ENCODE data around the gene EXOC6B.

Gene EXOC6B

GRCh38 chr2:72198532-72199241 is 627.1 kb downstream of the EXOC6B start:
- DNase-seq = no peak

- no peak for DNase-seq
Observed at GRCh38 chr2:72193723-72194122, 632.1 kb downstream of the EXOC6B start.

DNA sequence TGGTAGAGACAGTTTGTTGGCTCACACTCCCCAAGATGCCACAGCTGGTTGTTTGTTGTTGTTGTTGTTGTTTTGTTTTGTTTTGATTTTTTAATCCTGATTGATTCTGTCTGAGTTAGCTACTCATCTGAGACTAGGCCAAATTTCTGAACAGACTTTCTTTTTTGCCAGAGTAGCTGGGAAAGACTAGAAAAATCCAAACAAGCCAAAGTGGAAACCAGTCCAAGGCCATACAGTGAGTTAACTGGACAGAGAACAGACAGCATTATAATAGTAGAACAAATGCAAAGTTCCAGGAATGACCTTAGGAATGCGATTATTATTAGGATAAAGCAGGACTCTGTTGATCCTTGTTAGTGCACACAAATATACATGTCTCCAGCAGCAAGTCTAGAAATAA is 634.4 kb downstream of the EXOC6B start:
- DNase-seq = no peak

GRCh38 chr2:72185206-72185605 is 640.6 kb downstream of the EXOC6B start:
- DNase-seq = no peak

- no peak for DNase-seq
Observed at GRCh38 chr2:72183466-72183865, 642.4 kb downstream of the EXOC6B start.

GRCh38 chr2:72183016-72183415 is 642.8 kb downstream of the EXOC6B start:
- DNase-seq = no peak

DNA sequence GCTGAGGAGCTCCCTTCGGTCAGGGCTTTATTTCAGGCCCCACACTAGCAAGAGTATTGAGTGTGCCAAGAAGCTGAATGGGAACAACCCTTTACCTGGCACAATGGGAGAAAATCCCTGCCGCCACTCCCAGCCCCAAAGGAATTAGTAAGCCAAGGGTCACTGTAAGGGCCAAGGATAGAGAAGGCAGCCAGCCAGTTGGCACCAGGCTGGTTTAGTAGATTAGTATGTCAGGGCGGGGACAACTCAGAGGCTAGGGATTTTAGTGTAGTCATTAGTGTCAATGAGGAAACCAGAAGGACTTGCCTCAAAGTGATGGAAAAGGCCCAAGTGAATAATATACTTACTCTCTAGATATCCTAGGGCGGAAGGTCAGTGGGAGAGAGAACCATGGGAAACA is 643.3 kb downstream of the EXOC6B start:
- no peak for DNase-seq

DNA sequence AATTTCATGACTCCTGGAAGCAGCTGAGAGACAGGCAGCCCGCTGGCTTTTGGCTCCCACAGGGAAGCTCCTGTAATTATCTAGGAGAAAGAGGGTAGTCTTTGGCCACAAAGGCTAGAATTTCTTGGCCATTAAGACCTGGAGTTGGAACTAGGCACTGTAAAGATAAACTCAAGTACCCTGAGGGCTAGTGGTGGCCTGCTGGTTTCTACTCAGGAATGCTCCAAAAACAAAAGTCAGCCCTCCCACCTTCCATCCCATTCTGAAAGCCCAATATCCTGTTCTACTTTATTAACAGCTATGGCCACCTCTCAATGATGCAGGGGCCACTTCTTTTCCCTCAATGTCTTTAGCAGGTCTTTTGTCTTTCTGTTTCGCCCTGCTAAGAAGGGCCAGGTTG is 644.2 kb downstream of the EXOC6B start:
- DNase-seq = no peak

GRCh38 chr2:72180351-72180750 is 645.5 kb downstream of the EXOC6B start:
- DNase-seq = no peak

- DNase-seq = no peak
Observed at GRCh38 chr2:72178551-72178950, 647.3 kb downstream of the EXOC6B start.

- DNase-seq = no peak
Observed at GRCh38 chr2:72176281-72176680, 649.6 kb downstream of the EXOC6B start.

- no peak for DNase-seq
Observed at GRCh38 chr2:72175636-72176035, 650.2 kb downstream of the EXOC6B start.

DNA sequence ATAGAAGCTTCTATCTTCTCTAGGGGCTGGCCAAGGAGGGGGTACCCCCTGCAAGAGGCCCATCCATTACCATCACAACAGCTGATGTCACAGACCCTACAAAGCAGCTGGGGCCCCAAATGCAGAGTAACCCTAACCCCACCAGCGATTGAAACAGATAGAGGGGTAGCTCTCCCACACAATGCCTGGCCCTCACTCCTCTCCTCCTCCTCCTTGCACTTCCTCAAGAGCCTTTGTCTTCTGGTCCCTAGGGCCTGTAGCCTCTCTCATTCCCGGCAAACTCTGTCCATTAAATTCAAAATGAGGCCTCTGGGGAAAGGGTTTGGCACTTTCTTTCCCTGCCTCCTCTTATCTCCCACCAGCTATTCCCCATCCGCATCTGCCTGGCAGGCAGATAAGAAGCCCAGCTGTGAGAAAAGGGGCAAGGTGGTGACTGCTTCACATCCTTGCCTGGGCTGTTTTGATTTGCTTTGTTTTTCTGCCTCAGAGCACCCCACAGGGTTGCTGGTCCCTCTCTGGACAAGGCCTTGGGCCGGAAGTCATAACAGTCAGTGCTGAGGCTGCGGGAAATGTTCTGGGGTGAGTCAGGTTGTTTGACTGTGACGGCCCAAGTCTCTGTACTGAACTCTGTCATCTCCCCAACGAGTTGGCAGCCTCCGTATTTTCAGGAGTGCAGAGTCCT is 652.1 kb downstream of the EXOC6B start:
- DNase-seq = no peak

GRCh38 chr2:72172478-72172877 is 653.4 kb downstream of the EXOC6B start:
- DNase-seq = no peak

GRCh38 chr2:72166279-72166678 is 659.6 kb downstream of the EXOC6B start:
- no peak for DNase-seq

- no peak for DNase-seq
Observed at GRCh38 chr2:72165792-72166191, 660.0 kb downstream of the EXOC6B start.

DNA sequence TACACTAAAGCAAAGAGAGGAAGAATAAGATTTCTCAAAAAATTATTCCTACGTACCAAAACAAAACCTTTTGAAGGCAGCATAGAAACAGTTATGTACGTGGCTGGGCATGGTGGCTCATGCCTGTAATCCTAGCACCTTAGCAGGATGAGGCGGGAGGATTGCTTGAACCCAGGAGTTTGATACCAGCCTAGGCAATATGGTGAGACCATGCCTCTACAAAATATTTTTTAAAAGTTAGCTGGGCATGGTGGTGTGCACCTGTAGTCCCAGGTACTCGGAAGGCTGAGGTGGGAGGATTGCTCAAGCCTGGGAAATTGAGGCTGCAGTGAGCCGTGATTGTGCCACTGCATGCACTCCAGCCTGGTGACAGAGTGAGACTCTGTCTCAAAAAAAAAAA is 663.3 kb downstream of the EXOC6B start:
- DNase-seq = no peak

DNA sequence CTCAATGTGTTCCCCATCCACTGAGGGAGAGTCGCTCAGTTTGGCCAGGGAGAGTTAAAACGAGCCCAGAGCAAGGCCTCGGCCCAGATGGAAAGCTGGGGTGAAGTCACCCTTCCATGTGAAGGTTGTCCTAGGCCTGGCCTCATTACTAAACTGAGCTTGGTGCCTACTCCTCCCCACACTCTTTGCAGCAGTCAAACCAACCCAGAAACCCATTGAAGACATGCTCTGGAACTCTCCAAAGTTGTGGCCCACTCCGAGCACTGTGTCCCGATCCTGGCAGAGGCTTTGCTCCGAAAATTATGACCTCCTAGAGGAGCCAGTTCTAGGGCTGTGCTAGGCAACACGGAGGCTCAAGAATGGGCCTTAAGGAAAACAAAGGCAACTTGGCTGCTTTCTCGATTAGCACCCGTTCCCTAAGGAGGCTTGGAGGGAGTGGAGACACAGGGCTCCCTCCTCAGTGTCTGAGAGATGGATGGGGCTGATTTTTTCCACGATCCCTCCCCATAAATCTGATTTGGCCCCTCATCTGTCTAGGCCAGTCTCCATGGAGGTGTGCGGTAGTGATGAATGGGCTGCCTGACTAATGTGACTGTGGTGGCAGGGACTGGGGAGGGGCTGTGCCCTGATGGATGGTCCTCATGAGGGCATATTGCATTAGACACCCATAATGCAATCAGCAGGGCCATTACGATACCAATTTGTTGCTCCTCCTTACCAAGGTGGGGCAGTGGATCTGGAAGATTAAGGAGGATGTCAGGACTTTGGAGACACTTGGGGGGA is 666.4 kb downstream of the EXOC6B start:
- DNase-seq = no peak

DNA sequence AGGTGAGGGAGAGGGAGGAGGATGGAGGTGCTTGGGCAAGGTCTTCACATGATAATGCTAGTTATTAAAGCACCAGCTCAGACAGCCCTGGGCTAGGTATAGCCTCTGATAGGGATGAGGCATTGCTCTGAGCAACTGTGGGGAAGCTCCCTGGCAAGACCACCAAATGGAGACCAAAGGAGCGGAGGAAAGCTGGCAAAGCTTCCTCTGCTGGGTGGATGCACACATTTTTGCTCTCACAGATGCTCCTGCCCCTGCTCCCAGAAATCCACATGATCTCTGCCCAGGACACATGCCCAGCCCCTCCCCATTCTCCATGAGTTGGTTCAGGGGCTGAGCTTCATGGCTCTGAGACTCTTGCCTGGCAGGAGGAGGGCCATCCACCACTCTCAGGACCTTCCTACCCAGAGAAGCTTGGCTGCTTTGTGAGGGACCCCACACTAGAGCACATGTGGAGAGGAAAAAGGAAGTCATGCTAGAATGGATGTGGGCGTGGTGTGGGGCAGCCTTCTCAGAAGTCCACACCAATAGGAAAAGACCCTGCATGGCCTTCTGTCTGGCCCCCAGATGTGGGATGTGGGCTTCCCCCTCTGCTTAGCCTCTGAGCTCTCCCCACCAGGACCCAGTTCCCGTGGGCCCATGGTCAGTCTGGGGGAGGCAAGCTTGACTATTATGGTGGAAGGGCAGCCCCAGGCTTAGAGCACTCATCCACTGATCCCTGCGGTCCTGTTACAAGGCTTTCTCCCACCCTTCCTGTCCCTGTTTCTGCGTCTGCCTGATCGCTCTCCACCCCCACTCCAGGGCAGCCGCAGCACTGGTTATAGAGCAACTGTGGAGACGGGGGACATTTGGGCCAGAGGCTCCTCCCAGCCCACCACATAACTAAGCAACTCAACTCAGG is 667.7 kb downstream of the EXOC6B start:
- no peak for DNase-seq

DNA sequence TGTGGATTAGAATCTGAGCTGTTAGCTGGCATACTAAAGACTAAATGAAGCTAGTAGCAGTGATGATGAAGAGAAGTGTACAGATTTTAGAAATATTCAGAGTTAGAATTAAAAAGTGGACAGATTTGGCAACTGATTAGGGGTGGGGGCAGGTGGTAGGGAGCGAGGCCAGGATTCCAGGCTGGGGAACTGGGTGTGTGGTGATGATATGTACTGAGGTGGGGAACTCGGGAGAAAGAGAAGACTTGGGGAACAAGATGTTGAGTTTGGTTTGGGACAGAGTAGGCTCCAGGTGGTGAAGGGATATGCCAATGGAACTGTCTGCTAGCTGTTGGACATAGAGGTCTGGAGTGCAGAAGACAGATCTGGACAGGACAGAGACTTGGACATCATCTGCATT is 669.0 kb downstream of the EXOC6B start:
- DNase-seq = no peak

GRCh38 chr2:72155737-72156136 is 670.1 kb downstream of the EXOC6B start:
- no peak for DNase-seq

DNA sequence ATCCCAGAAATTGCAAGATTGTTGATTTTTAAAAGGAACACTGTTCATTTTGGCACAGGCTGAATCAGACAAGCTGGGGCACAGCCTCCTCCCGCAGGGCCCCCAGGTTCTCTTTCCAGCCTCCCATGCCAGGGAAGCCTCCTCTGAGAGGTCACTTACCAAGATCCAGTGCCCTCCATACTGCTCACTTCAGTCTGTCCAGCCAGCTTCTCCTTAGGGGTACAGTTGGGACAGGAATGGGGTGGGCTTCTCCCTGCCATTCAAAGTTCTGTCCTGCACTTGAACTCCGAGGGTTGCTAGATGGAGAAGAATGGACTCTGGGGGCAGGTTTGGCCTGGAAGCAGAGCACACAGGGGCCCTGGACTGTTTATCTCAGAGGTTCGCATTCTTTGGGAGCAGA is 670.7 kb downstream of the EXOC6B start:
- DNase-seq = no peak

GRCh38 chr2:72154386-72154975 is 671.4 kb downstream of the EXOC6B start:
- DNase-seq = no peak
